HL-60 (cell line): ENCODE measurements around the gene TGIF2.

ENCODE experiments used
- DNase-seq, 2 experiments: peaks; one replicate each; pipeline ENCODE4 v3.0.0-alpha.2; 2010 to 2020; ENCODE audit warnings: low read depth in 1 of 2, low spot score in 1 of 2
- H3K27ac ChIP-seq: fragments of 250-450 bp; sonication (Bioruptor Pico); replicated peaks from 2 replicates; pipeline ENCODE4 v1.5.1; 2020; ENCODE audit warnings: mild to moderate bottlenecking, moderate library complexity
- H3K27me3 ChIP-seq: fragments of 250-450 bp; sonication (Bioruptor Pico); 2 replicates; pipeline ENCODE4 v1.5.1; 2021; ENCODE audit warnings: mild to moderate bottlenecking, moderate library complexity; ENCODE audit not compliant: insufficient read depth, poor library complexity, severe bottlenecking
- H3K4me3 ChIP-seq: replicated peaks from 2 replicates; pipeline ENCODE4 v1.5.1; 2011; ENCODE audit warnings: mild to moderate bottlenecking, control low read depth, low read length; ENCODE audit not compliant: insufficient read depth
- GABPA ChIP-seq: IDR thresholded peaks from 2 replicates; pipeline ENCODE4 v1.6.1; 2012; ENCODE audit warnings: low read depth
- POLR2AphosphoS5 ChIP-seq: IDR thresholded peaks from 2 replicates; pipeline ENCODE4 v1.6.1; 2012; ENCODE audit warnings: low read depth
- SPI1 ChIP-seq: IDR thresholded peaks from 2 replicates; pipeline ENCODE4 v1.6.1; 2012; ENCODE audit warnings: low read depth, mild to moderate bottlenecking, borderline replicate concordance
- TF ChIP-seq, protein P1 (sequence below): IDR thresholded peaks from one replicate; pipeline ENCODE4 v1.5.1; 2011; ENCODE audit warnings: low read length, control low read depth, inconsistent platforms; ENCODE audit not compliant: insufficient read depth
- TF ChIP-seq, protein P2 (sequence below): IDR thresholded peaks from 2 replicates; pipeline ENCODE4 v1.6.1; 2012; ENCODE audit warnings: low read depth; ENCODE audit not compliant: insufficient replicate concordance

The TGIF2 gene

DNA sequence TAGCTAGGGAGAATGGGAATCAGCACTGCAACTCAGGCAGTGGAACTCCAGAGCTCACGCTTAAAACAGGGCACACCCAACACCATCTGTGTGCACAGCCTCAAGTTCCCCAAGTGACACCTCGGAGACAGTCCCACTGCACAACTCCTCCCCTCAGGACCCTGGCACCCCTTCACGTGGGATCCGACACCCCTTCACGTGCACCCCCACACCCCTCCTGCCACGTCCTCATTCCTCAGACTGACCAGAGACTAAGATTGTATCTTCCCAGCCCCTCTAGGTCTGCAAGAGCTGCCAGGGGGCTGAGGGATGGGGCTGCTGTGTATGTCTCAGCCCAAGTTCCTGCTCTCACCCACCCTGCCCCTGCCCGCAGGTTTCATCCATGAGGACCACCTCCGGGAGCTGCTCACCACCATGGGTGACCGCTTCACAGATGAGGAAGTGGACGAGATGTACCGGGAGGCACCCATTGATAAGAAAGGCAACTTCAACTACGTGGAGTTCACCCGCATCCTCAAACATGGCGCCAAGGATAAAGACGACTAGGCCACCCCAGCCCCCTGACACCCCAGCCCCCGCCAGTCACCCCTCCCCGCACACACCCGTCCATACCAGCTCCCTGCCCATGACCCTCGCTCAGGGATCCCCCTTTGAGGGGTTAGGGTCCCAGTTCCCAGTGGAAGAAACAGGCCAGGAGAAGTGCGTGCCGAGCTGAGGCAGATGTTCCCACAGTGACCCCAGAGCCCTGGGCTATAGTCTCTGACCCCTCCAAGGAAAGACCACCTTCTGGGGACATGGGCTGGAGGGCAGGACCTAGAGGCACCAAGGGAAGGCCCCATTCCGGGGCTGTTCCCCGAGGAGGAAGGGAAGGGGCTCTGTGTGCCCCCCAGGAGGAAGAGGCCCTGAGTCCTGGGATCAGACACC, 24.4 kb upstream of the TGIF2 start:
- TF ChIP-seq, protein P1, sequence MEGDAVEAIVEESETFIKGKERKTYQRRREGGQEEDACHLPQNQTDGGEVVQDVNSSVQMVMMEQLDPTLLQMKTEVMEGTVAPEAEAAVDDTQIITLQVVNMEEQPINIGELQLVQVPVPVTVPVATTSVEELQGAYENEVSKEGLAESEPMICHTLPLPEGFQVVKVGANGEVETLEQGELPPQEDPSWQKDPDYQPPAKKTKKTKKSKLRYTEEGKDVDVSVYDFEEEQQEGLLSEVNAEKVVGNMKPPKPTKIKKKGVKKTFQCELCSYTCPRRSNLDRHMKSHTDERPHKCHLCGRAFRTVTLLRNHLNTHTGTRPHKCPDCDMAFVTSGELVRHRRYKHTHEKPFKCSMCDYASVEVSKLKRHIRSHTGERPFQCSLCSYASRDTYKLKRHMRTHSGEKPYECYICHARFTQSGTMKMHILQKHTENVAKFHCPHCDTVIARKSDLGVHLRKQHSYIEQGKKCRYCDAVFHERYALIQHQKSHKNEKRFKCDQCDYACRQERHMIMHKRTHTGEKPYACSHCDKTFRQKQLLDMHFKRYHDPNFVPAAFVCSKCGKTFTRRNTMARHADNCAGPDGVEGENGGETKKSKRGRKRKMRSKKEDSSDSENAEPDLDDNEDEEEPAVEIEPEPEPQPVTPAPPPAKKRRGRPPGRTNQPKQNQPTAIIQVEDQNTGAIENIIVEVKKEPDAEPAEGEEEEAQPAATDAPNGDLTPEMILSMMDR: no peak
- TF ChIP-seq POLR2AphosphoS5 (no peak), SPI1 (0 out of 2 replicates have a peak, but pooled peaks have one; percentile 6), GABPA (no peak)
- TF ChIP-seq, protein P2, sequence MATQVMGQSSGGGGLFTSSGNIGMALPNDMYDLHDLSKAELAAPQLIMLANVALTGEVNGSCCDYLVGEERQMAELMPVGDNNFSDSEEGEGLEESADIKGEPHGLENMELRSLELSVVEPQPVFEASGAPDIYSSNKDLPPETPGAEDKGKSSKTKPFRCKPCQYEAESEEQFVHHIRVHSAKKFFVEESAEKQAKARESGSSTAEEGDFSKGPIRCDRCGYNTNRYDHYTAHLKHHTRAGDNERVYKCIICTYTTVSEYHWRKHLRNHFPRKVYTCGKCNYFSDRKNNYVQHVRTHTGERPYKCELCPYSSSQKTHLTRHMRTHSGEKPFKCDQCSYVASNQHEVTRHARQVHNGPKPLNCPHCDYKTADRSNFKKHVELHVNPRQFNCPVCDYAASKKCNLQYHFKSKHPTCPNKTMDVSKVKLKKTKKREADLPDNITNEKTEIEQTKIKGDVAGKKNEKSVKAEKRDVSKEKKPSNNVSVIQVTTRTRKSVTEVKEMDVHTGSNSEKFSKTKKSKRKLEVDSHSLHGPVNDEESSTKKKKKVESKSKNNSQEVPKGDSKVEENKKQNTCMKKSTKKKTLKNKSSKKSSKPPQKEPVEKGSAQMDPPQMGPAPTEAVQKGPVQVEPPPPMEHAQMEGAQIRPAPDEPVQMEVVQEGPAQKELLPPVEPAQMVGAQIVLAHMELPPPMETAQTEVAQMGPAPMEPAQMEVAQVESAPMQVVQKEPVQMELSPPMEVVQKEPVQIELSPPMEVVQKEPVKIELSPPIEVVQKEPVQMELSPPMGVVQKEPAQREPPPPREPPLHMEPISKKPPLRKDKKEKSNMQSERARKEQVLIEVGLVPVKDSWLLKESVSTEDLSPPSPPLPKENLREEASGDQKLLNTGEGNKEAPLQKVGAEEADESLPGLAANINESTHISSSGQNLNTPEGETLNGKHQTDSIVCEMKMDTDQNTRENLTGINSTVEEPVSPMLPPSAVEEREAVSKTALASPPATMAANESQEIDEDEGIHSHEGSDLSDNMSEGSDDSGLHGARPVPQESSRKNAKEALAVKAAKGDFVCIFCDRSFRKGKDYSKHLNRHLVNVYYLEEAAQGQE: no peak
- DNase-seq: no peak
- H3K27ac ChIP-seq: no peak overlapping the region

DNA sequence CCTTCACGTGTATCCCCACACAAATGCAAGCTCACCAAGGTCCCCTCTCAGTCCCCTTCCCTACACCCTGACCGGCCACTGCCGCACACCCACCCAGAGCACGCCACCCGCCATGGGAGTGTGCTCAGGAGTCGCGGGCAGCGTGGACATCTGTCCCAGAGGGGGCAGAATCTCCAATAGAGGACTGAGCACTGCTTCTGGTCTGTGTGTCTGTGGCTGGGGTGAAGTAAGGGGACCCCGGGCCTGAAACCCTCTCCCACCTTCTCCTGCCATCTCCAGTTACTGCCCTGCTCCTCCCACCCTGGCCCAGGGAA, 23.8 kb upstream of the TGIF2 start:
- TF ChIP-seq, protein P1: no peak
- TF ChIP-seq SPI1: no peak
- no peak for TF ChIP-seq POLR2AphosphoS5
- TF ChIP-seq, protein P2: no peak
- DNase-seq: no peak
- Histone ChIP-seq H3K4me3 (no peak overlapping the region), H3K27ac (no peak overlapping the region), H3K27me3 (no peaks in the 10 kb centered on the region)

More for the DNA sequence above, 24.4 kb upstream of the TGIF2 start:
- Histone ChIP-seq H3K4me3 (no peak overlapping the region), H3K27me3 (no peaks in the 10 kb centered on the region)

- Histone ChIP-seq H3K27me3 (no peaks in the 10 kb centered on the region), H3K27ac (no peak overlapping the region), H3K4me3 (no peak overlapping the region)
- DNase-seq: no peak
- TF ChIP-seq, protein P1: no peak
- TF ChIP-seq SPI1 (no peak), GABPA (no peak), POLR2AphosphoS5 (no peak)
- TF ChIP-seq, protein P2: no peak
Measured at GRCh38 chr20:36549942-36550789, 23.2 kb upstream of the TGIF2 start.
